Mesodermal cell (in vitro differentiated cells): ENCODE results near the gene TRAF6.
"Not testable (repeated sequence)": the region's sequence is repeated elsewhere in the genome, so short reads cannot be mapped to it uniquely, and the experiment has no call there.

Experiments
- H3K27ac ChIP-seq: 2 replicates; pipeline ENCODE4 v1.7.0; 2013; ENCODE audit warnings: mild to moderate bottlenecking, low read depth, low read length, moderate library complexity; ENCODE audit not compliant: severe bottlenecking
- H3K36me3 ChIP-seq: 2 replicates; pipeline ENCODE4 v1.7.1; 2013; ENCODE audit warnings: mild to moderate bottlenecking, low read length, moderate library complexity; ENCODE audit not compliant: control insufficient read depth, insufficient read depth
- H3K4me1 ChIP-seq: one replicate; pipeline ENCODE4 v1.7.1; 2013; ENCODE audit warnings: mild to moderate bottlenecking, low read length; ENCODE audit not compliant: insufficient read depth, control insufficient read depth, poor library complexity, severe bottlenecking
- H3K4me3 ChIP-seq: 2 replicates; pipeline ENCODE4 v1.7.0; 2013; ENCODE audit warnings: low read length, control low read depth, mild to moderate bottlenecking; ENCODE audit not compliant: insufficient read depth, poor library complexity, severe bottlenecking; ENCODE audit errors: extremely low read depth
- H3K9me3 ChIP-seq: 2 replicates; pipeline ENCODE4 v1.7.1; 2013; ENCODE audit warnings: mild to moderate bottlenecking, low read length, moderate library complexity; ENCODE audit not compliant: control insufficient read depth
- WGBS, 2 experiments: methylation state at CpG; one replicate each; pipeline ENCODE4 v1.1.5; 2013; ENCODE audit warnings: missing lambda C conversion rate in 2 of 2; ENCODE audit not compliant: insufficient coverage in 2 of 2; 5-methylcytosine and 5-hydroxymethylcytosine counted together

The TRAF6 gene

GRCh38 chr11:36513965-36514364 lies 3.9 kb upstream of the TRAF6 start:
- no peaks in the 10 kb centered on the region for H3K4me1 ChIP-seq
- peaks cover 10% of the 10 kb centered on the region for H3K9me3 ChIP-seq
- H3K27ac ChIP-seq: no peak overlapping the region
- 90 to 91% methylated on average over 1 to 2 of the region's 2 CpGs for WGBS, 2 experiments
- no peaks in the 10 kb centered on the region for H3K36me3 ChIP-seq
- no peak overlapping the region for H3K4me3 ChIP-seq

GRCh38 chr11:36512016-36512415 lies 1.9 kb upstream of the TRAF6 start:
- no peak overlapping the region for H3K27ac ChIP-seq
- 72 to 83% methylated on average over 5 of the region's 5 CpGs for WGBS, 2 experiments
- peaks cover 10% of the 10 kb centered on the region for H3K9me3 ChIP-seq
- no peak overlapping the region for H3K4me3 ChIP-seq
- H3K36me3 ChIP-seq: peaks cover 4% of the 10 kb centered on the region
- peaks cover 4% of the 10 kb centered on the region for H3K4me1 ChIP-seq

GRCh38 chr11:36511062-36511461 lies 990 bp upstream of the TRAF6 start:
- not testable (repeated sequence) for H3K9me3 ChIP-seq, H3K27ac ChIP-seq
- no CpG with 5 or more reads among the region's 2 CpGs for WGBS, 2 experiments

GRCh38 chr11:36510594-36510942 lies 496 bp upstream of the TRAF6 start:
- Histone ChIP-seq H3K9me3 (peaks cover 10% of the 10 kb centered on the region), H3K27ac (peak overlapping the region; percentile 29), H3K4me3 (peak overlapping the region; percentile 96), H3K4me1 (peaks cover 4% of the 10 kb centered on the region), H3K36me3 (peaks cover 4% of the 10 kb centered on the region)
- 43 to 50% methylated on average over 8 of the region's 8 CpGs for WGBS, 2 experiments

More at GRCh38 chr11:36511062-36511461, 990 bp upstream of the TRAF6 start:
- H3K4me3 ChIP-seq, H3K4me1 ChIP-seq, H3K36me3 ChIP-seq: not testable (repeated sequence)

- Histone ChIP-seq H3K27ac (peak overlapping the region; percentile 10), H3K9me3 (peaks cover 6% of the 10 kb centered on the region), H3K36me3 (peaks cover 16% of the 10 kb centered on the region), H3K4me1 (peaks cover 4% of the 10 kb centered on the region), H3K4me3 (peak overlapping the region; percentile 96)
- WGBS, 2 experiments: 0 to 1% methylated on average over 12 to 14 of the region's 15 CpGs
These were observed 852 bp downstream of the TRAF6 start for GRCh38 chr11:36509201-36509639.

GRCh38 chr11:36508743-36509142 lies 1.3 kb downstream of the TRAF6 start:
- peak overlapping the region; percentile 10 for H3K27ac ChIP-seq
- peaks cover 21% of the 10 kb centered on the region for H3K36me3 ChIP-seq
- peaks cover 4% of the 10 kb centered on the region for H3K4me1 ChIP-seq
- peak overlapping the region; percentile 96 for H3K4me3 ChIP-seq
- peaks cover 1% of the 10 kb centered on the region for H3K9me3 ChIP-seq
- 60% methylated on average over 2 of the region's 3 CpGs; no CpG with 5 or more reads in 1 of the 2 experiments for WGBS, 2 experiments

- WGBS, 2 experiments: 97 to 100% methylated on average over 1 to 4 of the region's 7 CpGs
- Histone ChIP-seq H3K4me3 (peak overlapping the region; percentile 96), H3K9me3 (no peaks in the 10 kb centered on the region)
These were observed 2.1 kb downstream of the TRAF6 start for GRCh38 chr11:36507824-36508489.

GRCh38 chr11:36501236-36501635 lies 8.8 kb downstream of the TRAF6 start:
- Histone ChIP-seq H3K27ac (peak overlapping the region; percentile 92), H3K36me3 (peaks cover 58% of the 10 kb centered on the region), H3K4me1 (peaks cover 37% of the 10 kb centered on the region), H3K9me3 (no peaks in the 10 kb centered on the region), H3K4me3 (no peak overlapping the region)
- 89 to 92% methylated on average over 5 of the region's 5 CpGs for WGBS, 2 experiments

More at GRCh38 chr11:36507824-36508489, 2.1 kb downstream of the TRAF6 start:
- H3K36me3 ChIP-seq: peaks cover 27% of the 10 kb centered on the region
- no peak overlapping the region for H3K27ac ChIP-seq
- H3K4me1 ChIP-seq: peaks cover 4% of the 10 kb centered on the region

GRCh38 chr11:36500315-36500721 lies 9.8 kb downstream of the TRAF6 start:
- no CpG with 5 or more reads among the region's 1 CpG for WGBS, 2 experiments
- H3K4me1 ChIP-seq: peaks cover 37% of the 10 kb centered on the region
- no peaks in the 10 kb centered on the region for H3K9me3 ChIP-seq
- H3K36me3 ChIP-seq: peaks cover 65% of the 10 kb centered on the region
- peak overlapping the region; percentile 92 for H3K27ac ChIP-seq
- peak overlapping the region; percentile 6 for H3K4me3 ChIP-seq

- Histone ChIP-seq H3K27ac (peak overlapping the region; percentile 92), H3K4me3 (no peak overlapping the region), H3K4me1 (peaks cover 37% of the 10 kb centered on the region), H3K9me3 (no peaks in the 10 kb centered on the region), H3K36me3 (peaks cover 59% of the 10 kb centered on the region)
- 96% methylated on average over 3 of the region's 4 CpGs; no CpG with 5 or more reads in 1 of the 2 experiments for WGBS, 2 experiments
These were observed 10.8 kb downstream of the TRAF6 start for GRCh38 chr11:36499315-36499714.

GRCh38 chr11:36498721-36499120 lies 11.4 kb downstream of the TRAF6 start:
- no CpG with 5 or more reads among the region's 1 CpG for whole genome bisulfite sequencing, 2 experiments
- Histone ChIP-seq H3K9me3 (no peaks in the 10 kb centered on the region), H3K36me3 (peaks cover 60% of the 10 kb centered on the region), H3K27ac (no peak overlapping the region), H3K4me1 (peaks cover 37% of the 10 kb centered on the region), H3K4me3 (no peak overlapping the region)
